Ishikawa (cell line): Measurements from ENCODE around the gene LRRC42.

Experiments
- CEBPB ChIP-seq: IDR thresholded peaks from 2 replicates; pipeline ENCODE4 v1.6.1; 2012
- CREB1 ChIP-seq: IDR thresholded peaks from 2 replicates; pipeline ENCODE4 v1.6.1; 2012; ENCODE audit warnings: low read depth
- EGR1 ChIP-seq: IDR thresholded peaks from 2 replicates; pipeline ENCODE4 v1.6.1; 2012
- EP300 ChIP-seq: IDR thresholded peaks from 2 replicates; pipeline ENCODE4 v1.6.1; 2012; ENCODE audit warnings: borderline replicate concordance
- FOXM1 ChIP-seq: IDR thresholded peaks from 2 replicates; pipeline ENCODE4 v1.6.1; 2012; ENCODE audit warnings: low read depth, borderline replicate concordance
- MAX ChIP-seq: IDR thresholded peaks from 2 replicates; pipeline ENCODE4 v1.6.1; 2012
- NFIC ChIP-seq: IDR thresholded peaks from 2 replicates; pipeline ENCODE4 v1.6.1; 2012
- RAD21 ChIP-seq: IDR thresholded peaks from 2 replicates; pipeline ENCODE4 v1.6.1; 2012; ENCODE audit warnings: low read depth
- REST ChIP-seq: IDR thresholded peaks from 2 replicates; pipeline ENCODE4 v1.6.1; 2012; ENCODE audit warnings: low read depth, mild to moderate bottlenecking
- TAF1 ChIP-seq: IDR thresholded peaks from 2 replicates; pipeline ENCODE4 v1.6.1; 2012; ENCODE audit warnings: low read depth, mild to moderate bottlenecking
- TCF12 ChIP-seq: IDR thresholded peaks from 2 replicates; pipeline ENCODE4 v1.6.1; 2012; ENCODE audit warnings: low read depth
- TEAD4 ChIP-seq: IDR thresholded peaks from 2 replicates; pipeline ENCODE4 v1.6.1; 2012
- YY1 ChIP-seq: IDR thresholded peaks from 2 replicates; pipeline ENCODE4 v1.6.1; 2012; ENCODE audit warnings: low read depth
- ZBTB7A ChIP-seq: IDR thresholded peaks from 2 replicates; pipeline ENCODE4 v1.6.1; 2012; ENCODE audit warnings: low read depth
- TF ChIP-seq, protein P1 (sequence below): IDR thresholded peaks from 2 replicates; pipeline ENCODE4 v1.6.1; 2012

The LRRC42 gene

DNA sequence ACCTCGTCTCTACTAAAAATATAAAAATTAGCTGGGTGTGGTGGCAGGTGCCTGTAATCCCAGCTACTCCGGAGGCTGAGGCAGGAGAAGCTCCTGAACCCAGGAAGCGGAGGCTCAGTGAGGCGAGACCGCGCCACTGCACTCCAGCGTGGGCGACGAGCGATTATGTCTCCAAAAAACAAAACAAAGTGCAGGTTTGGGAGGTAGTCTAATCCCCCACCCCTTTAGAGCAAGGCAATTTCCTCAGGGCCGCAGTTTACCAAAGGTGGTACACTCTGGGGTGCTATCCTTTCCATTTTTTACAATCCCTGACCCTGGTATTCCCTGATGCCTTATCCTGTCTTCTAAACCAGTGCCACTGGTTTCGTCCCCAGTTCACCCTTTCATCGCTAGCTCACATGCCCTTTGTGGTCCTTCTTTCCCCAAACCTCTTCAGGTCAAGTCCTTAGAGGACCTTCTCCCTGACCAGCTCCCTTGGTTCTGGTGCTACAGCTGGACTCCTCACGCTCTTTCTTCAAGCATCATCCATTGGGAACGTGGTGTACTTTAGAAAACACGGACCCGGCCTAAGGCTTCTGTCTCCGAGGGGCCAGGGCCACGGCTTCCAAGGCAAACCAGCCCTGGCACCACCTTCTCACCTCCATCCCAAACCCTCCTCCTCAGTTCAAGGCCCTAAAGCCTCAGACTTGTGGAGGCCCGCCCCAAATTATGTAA lies 1.5 kb upstream of the LRRC42 start:
- TF ChIP-seq YY1 (no peak), EP300 (no peak), EGR1 (no peak), TAF1 (no peak), TEAD4 (no peak), TCF12 (no peak), RAD21 (no peak), REST (no peak), CEBPB (no peak), ZBTB7A (no peak), FOXM1 (no peak), MAX (no peak), NFIC (no peak), CREB1 (no peak)
- TF ChIP-seq, protein P1, sequence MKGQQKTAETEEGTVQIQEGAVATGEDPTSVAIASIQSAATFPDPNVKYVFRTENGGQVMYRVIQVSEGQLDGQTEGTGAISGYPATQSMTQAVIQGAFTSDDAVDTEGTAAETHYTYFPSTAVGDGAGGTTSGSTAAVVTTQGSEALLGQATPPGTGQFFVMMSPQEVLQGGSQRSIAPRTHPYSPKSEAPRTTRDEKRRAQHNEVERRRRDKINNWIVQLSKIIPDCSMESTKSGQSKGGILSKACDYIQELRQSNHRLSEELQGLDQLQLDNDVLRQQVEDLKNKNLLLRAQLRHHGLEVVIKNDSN, result no peak

DNA sequence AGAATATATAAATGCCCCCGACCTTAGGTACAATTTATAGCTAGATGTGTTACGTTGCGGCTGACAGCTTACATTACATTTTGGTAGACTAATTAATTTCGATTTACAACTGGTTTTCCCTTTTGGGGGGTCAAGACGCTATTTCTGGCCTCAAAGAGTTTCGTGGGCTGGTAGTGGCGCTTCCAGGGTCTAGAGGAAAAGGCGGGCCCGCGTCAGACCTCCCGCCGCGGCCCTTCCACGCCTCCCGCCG lies 1.0 kb upstream of the LRRC42 start:
- no peak for TF ChIP-seq RAD21
- no peak for TF ChIP-seq TAF1
- TF ChIP-seq FOXM1, result no peak
- no peak for TF ChIP-seq CREB1
- TF ChIP-seq ZBTB7A, result no peak
- no peak for TF ChIP-seq NFIC
- TF ChIP-seq MAX, result no peak
- TF ChIP-seq TEAD4, result no peak

DNA sequence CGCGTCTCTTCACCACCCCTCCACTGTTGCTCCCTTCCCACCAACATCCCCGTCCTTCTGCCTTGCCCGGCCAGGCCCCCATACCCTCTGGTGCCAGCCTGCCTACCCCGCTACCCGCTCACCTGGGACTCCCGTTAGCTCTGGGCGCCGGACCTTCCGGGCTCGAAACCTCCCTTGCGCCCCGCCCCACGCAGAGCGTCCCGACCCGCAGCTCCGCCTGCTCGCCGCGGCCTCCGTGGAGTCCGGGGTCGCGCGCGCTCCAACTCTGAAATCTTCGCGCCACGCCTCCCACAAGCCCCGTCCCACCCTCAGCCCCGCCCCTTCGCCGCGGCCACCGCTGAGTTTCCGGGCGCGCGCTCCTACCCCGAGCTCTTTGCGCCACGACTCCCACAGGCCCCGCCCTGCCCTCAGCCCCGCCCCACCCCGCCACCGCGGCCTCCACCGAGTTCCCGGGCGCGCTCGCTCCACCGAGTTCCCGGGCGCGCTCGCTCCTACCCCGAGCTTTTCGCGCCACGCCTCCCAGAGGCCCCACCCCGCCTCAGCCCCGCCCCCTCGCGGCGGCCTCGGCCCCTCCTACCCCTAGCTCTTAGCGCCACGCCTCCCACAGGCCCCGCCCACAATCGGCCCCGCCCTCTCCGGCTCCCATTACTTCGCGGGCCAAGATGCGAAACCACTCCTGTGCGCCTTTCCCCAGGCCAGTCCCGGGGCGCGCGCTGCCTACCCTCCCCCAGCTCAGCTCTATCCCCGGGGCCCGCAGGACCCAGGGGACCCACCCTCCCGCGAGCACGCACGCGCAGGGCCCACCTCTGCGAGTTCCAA lies 508 bp upstream of the LRRC42 start, which contains the start of gene IFT25:
Gene IFT25 (minus strand): TSS at position 267 of the 819 bp plus-strand sequence. CDS start 5,617 bp downstream, outside the sequence.
- no peak for TF ChIP-seq FOXM1
- TF ChIP-seq TEAD4, result no peak
- TF ChIP-seq MAX, result peak; percentile 65
- TF ChIP-seq ZBTB7A, result 0 out of 2 replicates have a peak, but pooled peaks have one; percentile 61
- peak; percentile 67; the same call in 1 of the 2 replicates for TF ChIP-seq TAF1
- TF ChIP-seq EP300, result 0 out of 2 replicates have a peak, but pooled peaks have one; percentile 9

DNA sequence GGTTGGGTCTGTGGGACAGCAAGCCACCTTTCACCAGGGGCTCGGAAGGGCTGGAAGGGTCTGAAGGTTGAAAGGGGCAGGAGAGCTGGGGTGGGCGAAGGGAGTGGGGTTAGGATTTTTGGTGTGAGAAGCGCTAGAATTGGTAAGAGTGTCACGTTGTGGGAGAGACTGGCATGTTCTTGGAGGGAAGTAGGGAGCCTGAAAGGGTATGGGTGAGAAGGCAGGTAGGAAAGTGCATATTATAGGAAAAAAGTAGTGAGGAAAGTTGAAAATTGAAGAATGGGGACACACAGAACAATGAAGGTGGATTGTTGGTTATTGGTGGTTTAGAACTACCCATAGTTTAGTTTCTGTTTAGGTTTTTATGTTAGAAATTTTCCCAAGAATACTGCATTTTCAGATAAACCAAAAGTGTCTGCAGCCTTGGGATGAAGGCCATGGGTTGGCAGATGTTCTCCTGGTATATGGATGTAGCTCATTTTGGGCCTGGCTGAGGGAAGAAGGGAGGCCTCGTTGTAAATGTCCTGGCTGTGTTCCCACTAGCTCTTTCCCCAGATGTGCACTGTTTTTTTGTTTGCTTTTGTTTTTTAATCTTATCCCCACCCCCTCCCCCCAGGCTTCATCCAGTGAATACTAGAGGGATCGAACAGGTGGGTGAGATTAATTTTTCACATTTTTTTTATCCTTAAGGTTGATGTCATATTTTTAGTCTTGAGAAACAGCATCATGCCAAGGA lies 1.2 kb downstream of the LRRC42 start:
- TF ChIP-seq, protein P1, result no peak
- TF ChIP-seq REST (no peak), CREB1 (no peak), ZBTB7A (no peak; the same call in 1 of the 2 replicates), RAD21 (no peak), NFIC (no peak), TEAD4 (no peak), EP300 (no peak), MAX (no peak), YY1 (no peak), CEBPB (no peak), TCF12 (no peak), EGR1 (no peak), FOXM1 (no peak), TAF1 (no peak)

GRCh38 chr1:53948291-53948690 lies 2.1 kb downstream of the LRRC42 start:
- TF ChIP-seq TEAD4 (no peak), YY1 (no peak), EP300 (no peak), TAF1 (no peak), REST (no peak), MAX (no peak), RAD21 (no peak), TCF12 (no peak), EGR1 (no peak), CEBPB (no peak), FOXM1 (no peak), ZBTB7A (no peak), NFIC (no peak), CREB1 (no peak)
- TF ChIP-seq, protein P1, result no peak
